ENCODE data around the gene NCEH1.

The NCEH1 gene

DNA sequence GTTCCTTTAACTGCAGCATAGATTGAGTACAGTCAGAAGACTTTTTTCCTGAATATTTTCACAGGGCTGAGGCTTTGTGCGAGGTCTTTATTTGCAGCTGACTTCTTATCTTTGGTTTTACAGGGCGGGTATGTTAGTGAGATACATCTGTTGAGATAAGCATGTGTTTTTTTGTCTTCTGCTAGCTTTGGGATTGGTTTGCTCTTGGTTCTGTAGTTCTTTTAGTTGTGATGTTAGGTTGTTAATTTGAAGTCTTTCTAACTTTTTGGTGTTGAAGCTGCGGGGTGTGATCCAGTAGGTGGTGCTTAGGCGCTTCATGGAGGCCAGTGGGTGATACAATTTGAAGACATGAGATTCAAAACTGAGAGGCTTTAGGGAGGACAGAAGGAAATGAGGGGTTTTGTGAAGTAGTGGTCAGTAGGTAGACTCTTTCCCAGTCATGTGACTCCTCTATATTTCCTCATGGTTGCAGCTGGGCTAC is 119.7 kb downstream of the NCEH1 start:
- H3K27ac ChIP-seq = no peak overlapping the region
- TF ChIP-seq, protein P1, sequence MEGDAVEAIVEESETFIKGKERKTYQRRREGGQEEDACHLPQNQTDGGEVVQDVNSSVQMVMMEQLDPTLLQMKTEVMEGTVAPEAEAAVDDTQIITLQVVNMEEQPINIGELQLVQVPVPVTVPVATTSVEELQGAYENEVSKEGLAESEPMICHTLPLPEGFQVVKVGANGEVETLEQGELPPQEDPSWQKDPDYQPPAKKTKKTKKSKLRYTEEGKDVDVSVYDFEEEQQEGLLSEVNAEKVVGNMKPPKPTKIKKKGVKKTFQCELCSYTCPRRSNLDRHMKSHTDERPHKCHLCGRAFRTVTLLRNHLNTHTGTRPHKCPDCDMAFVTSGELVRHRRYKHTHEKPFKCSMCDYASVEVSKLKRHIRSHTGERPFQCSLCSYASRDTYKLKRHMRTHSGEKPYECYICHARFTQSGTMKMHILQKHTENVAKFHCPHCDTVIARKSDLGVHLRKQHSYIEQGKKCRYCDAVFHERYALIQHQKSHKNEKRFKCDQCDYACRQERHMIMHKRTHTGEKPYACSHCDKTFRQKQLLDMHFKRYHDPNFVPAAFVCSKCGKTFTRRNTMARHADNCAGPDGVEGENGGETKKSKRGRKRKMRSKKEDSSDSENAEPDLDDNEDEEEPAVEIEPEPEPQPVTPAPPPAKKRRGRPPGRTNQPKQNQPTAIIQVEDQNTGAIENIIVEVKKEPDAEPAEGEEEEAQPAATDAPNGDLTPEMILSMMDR (IDR thresholded peaks at IDR 0.05) = no peak
- no peak for TF ChIP-seq ZFX (IDR thresholded peaks at IDR 0.05; ENCODE audit: borderline replicate concordance)

DNA sequence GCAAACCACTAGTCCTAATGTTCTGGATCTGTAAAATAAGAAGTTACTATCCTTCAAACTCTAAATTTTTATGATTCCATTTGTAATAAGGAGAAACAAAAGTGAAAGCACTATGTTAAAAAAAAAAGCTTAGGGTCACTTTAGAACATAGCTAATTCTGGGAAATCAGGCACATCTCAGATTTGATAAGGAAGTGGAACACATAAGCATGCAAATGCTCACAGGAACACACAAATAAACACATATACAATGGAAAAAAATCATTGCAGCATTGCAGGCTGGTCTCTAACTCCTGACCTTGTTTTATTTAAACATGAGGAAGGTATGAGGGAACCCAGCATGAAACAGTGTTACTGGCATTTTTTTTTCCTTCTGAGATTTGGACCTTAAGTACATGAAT is 124.4 kb downstream of the NCEH1 start:
- H3K27ac ChIP-seq = no peak overlapping the region
- no peak for TF ChIP-seq ZFX (IDR thresholded peaks at IDR 0.05; ENCODE audit: borderline replicate concordance)
- TF ChIP-seq, protein P1 (IDR thresholded peaks at IDR 0.05) = no peak

DNA sequence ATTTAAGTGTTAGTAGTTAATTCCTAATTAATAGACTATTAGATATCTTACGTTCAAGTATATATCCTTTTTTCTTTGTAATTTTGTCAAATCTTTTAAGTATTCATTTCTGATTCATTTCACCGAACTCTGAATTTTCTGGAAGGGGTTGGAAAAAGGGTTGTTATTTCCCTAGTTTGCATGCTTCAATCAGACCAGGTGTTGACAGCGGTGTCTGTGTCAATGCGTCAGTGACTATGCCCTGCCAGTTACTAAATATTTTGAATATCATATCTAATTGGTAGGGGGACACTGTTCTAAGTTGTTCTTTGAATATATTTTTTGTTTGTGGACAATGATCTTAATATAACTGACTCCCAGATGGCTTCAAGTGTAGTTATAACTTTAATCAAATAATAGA is 124.9 kb downstream of the NCEH1 start:
- H3K27ac ChIP-seq = no peak overlapping the region
- no peak for TF ChIP-seq ZFX (IDR thresholded peaks at IDR 0.05; ENCODE audit: borderline replicate concordance)
- TF ChIP-seq, protein P1 (IDR thresholded peaks at IDR 0.05) = no peak

DNA sequence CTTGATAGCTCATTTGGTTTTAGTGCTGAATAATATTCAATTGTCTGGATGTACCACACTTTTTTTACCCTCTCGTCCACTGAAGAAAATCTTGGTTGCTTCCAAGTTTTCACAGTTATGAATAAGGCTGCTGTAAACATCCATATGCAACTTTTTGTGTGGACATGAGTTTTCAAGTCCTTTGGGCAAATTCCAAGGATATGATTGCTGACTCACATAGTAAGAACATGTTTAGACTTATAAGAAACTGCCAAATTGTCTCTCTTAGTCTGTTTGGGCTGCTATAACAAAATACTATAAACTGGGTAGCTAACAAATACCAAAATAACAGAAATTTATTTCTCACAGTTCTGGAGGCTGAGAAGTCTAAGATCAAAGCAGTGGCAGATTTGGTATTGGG is 128.2 kb downstream of the NCEH1 start:
- no peak overlapping the region for H3K27ac ChIP-seq
- TF ChIP-seq ZFX (IDR thresholded peaks at IDR 0.05; ENCODE audit: borderline replicate concordance) = no peak
- TF ChIP-seq, protein P1 (IDR thresholded peaks at IDR 0.05) = no peak

- TF ChIP-seq ZFX (IDR thresholded peaks at IDR 0.05; ENCODE audit: borderline replicate concordance) = no peak
- TF ChIP-seq, protein P1 (IDR thresholded peaks at IDR 0.05) = no peak
- H3K27ac ChIP-seq = no peak overlapping the region
These were observed 129.1 kb downstream of the NCEH1 start for GRCh38 chr3:172581757-172582166.

GRCh38 chr3:172580680-172581401 is 130.0 kb downstream of the NCEH1 start:
- TF ChIP-seq, protein P1 (IDR thresholded peaks at IDR 0.05) = no peak
- TF ChIP-seq ZFX (IDR thresholded peaks at IDR 0.05; ENCODE audit: borderline replicate concordance) = no peak
- no peak overlapping the region for H3K27ac ChIP-seq
